GM15510 (cell line): ENCODE measurements around the gene AFAP1L1.

Experiments
- POLR2A ChIP-seq: IDR thresholded peaks from 3 replicates; pipeline ENCODE4 v1.6.1; 2011; ENCODE audit warnings: borderline replicate concordance; ENCODE audit not compliant: insufficient read length; ENCODE audit errors: extremely low read depth

Gene AFAP1L1

DNA sequence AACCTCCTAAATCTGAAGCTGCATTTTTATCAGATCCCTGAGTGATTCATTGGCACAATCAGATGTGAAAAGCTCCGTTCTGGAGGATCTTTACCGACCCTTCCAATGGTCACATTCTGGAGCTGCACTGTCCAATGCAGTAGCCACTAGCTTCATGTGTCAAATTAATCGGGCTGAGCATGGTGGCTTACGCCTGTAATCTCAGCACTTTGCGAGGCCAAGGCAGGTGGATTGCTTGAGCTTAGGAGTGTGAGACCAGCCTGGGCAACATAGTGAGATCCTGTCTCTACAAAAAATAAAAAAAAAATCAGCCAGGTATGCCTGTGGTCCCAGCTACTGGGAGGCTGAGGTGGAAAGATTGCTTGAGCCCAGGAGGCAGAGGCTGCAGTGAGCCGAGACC lies 103.8 kb downstream of the AFAP1L1 start:
- no peak for TF ChIP-seq POLR2A

DNA sequence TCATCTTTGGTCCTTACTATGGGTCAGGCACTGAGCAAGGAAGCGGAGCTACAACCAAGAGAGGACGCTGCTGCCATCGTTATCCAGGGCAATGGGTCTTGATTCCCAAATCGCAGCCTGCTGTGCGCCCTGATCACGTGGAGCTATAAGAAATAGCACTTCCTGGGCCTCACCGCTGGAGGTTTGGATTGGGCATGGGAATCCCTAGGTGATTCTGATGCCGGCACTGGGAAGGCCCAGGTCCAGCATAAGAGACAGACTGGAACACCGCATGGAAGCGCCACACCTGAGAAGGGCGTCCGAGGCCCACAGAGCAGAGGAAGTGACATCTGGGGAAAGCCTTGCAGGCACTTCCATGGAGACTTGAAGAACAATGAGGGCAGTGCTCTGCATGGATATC lies 104.4 kb downstream of the AFAP1L1 start:
- no peak for TF ChIP-seq POLR2A

DNA sequence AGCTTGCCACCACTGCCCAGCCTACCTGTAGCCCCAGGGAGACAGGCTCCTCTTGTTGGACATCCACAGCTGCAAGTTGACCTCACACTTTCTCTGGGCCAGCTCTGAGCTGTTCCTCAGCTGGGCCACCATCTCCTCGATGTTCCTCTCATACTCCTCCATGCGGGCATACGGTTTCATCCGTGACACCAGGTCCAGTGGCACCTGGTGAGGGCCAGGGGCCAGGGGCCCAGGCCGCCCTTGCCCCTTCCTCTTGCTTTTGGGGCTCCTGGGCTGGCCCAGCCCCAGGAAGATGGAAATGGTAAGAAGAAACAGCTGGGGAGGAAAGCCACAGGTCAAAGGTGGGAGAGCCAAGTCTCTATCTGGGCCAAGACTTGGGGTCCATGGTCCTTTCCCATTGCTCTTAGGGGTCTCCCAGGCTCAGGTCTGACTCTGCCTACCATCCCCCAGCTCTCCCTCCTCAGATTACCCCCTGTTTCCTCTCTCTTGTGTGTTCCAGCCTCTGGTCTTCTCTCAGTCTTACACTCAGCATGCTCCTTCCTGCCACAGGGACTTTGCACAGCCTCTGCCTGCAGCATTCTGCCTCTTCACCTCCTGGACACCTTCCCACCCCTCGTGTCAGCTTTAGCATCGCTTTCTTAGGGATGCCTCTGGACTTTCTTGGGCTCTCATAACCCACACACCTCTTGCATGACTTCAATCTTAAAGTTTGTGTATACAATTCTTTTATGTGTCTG lies 105.2 kb downstream of the AFAP1L1 start:
- TF ChIP-seq POLR2A: no peak

DNA sequence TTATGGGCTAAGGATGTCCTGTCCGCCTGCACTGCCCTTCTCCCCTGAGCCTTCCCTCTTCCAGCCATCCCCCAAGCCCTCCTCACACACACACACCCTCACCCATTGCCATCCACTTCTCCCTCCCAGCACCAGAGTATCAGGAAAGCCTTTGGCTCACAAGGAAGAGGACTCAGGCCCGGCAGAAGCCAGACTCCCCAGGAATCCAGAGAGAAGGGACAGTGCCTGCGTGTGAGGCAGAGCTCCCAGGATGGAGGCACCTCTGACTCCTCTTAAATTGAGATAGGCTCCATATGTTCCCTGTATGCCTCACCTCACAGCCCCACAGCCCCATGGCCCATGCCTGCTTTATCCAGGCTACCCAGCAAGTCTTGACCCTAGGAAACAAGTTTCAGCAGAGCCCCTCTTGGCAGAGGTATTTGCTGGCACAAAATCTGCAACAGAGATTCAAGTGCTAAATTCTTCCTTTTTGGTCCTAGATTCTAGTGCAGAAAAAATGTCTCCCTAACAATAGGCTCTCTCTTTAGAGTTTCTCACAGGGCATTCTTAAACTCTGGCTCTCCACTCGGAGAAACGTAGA lies 106.7 kb downstream of the AFAP1L1 start:
- no peak for TF ChIP-seq POLR2A

DNA sequence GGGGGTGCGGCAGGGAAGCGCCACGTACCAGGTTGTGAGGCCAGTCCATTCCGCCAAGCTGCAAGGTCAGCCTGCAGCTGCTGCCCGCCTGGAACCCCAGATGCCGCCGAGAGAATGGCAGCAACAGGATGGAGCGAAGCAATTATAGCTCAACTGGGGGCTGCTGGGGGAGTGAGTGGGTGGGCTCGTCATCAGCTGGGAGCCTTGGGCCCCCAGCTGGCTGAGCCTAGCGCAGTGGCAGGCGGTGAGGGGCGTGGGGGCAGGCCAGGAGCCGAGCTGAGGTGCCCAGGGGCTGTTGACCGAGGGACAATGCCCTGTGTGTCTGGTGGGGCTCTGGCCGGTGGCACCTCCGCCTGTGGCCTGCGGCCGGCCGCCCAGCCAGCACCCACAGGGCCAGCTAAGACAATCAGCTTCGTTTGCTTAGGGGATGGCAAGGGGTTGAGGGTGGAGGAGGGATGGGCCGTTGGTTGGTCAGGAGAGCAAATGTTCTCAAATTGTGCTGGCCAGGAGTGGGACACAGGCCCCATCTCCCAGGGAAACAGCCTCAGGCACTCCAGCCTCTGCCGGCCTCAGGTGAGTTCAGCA lies 107.6 kb downstream of the AFAP1L1 start, which contains the start of gene IL17B:
Gene IL17B, minus strand, starts transcription at position 116 of the 585 bp plus-strand sequence. Its CDS starts 67 bp downstream, at position 49.
- TF ChIP-seq POLR2A: no peak

DNA sequence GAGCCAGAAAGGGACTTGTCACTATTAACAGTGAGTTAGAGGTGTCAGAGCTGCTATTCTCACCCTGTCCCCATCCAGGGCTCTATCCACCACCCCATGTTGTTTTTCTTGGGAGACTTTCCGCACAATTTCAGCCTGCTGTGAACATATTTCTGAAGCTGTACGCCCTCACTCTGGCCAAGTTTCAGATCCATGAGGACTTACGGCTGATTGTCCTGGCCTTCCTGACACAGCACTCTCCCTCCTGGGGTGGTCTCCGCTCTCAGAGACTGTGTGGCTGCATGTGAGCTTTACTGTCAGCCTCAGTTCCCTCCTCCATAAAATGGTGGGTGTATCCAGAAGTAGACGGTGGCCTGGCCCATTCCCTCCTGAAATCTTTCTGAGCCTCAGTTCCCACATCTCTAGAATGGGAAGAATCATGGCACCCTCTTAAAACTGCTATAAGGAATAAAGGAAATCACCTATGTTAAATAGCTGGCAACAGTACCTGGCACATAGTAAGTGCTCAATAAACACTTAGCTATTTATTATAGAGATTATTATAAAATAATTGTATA lies 108.2 kb downstream of the AFAP1L1 start:
- no peak for TF ChIP-seq POLR2A

DNA sequence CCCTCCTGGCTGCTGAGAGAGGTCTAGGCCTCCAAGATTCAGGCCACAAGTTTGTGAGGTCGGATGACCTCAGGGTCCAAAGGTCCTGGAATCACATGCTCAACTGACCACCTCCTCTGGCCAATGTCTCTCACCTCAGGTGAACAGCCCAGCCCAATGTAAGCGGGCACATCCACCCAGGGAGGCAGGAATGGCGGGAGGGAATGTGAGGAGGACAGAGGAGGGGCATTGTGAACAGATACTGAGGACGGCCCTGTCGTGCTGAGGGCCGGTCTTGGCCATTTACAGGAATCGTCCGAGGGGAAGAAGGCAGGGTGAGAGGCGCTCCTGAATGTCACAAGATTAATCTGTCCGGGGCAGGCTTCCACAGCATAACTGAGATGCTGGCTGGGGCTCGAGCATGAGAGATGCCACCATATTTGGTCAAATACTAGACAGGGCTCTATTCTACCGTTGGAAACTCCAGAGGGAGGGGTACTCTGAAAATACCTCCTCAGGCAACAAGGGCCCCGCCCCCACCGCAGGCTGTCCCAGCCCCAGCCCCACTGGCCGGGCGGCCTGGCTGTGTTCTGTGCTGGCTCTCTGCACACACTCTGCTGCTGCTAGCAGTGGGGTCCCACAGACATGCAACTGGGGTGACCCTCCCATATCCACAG lies 108.9 kb downstream of the AFAP1L1 start:
- no peak for TF ChIP-seq POLR2A

DNA sequence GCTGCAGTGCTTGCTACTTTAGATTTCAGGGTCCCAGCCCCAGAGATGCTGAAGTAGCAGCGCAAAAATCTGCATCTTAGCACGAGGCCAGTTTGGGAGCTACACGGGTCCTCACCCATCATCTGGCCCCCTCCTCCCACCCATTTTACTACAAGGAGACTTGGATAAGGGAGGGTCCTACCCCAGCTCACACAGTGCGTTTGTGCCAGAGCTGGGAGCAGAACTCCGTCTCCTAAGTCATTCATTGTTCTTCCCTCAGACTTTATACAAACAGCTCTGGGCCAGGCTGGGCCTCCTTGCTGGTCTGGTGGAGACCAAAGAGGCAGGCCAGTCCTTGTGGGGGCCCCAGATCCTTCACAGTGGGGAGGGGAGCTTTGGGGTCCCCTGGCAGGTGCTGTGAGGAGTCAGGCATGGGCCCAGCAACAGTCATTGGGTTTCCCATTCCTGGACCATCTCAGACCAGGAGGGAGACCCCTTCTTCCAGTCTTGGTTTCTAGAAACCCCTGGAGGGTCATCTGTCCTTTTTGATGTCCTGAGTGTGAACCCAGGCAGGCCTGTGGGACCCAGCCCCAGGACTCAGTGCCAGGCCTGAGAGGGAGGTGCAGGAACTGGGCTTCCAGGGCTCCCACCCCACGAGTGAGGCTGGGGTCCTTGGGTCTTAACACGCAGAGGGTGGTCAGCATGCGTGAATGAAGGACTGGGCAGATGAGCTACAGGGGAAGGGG lies 109.8 kb downstream of the AFAP1L1 start:
- TF ChIP-seq POLR2A: no peak

DNA sequence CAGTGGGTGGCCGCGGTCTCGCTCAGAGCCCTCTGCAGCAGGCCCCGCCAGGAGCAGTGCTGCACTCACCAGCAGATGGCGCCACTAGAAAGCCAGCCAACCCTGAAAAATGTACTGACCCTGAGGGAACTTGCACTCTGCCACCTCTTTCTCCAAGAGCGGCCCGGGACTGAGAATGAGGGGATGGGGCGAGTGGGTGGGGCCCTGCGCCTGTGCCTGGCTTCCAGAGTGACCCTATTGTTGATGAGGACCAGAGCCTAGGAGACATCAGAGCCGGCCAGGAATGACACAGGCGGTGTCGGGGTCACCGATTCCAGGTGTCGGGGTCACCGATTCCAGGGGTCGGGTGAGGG lies 110.3 kb downstream of the AFAP1L1 start:
- no peak for TF ChIP-seq POLR2A

DNA sequence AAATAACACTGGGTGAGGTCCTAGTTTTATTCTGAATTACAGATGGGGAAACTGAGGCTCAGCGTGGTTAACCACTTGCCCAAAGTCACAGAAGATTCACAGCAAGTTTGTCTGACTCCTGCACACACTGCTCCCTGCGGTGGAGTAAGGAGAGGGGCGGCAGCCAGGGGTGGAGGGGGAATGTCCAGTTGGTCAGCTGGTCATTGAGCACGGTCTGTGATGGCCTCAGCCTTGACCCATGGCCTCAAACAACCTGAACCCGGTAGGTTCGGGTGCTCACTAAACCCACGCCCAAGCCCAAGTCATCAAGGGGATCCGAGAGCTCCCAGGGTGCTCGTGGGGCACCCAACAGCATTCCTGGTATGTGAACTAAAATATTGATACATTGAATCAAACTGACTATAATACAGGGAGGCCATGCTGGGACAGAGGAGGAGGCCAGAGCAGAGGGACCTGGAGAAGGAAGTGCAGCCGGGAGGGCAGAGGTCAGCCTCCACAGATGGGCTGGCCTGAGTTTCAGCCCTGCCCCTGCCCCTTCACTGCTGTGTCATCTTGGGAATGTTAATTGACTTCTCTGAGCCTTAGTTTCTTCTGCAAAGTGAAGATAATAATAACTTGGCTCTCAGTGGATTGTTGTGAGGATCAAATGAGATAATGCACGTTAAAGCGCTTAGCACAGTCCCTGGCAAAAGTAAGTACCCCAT lies 111.0 kb downstream of the AFAP1L1 start:
- TF ChIP-seq POLR2A: no peak

DNA sequence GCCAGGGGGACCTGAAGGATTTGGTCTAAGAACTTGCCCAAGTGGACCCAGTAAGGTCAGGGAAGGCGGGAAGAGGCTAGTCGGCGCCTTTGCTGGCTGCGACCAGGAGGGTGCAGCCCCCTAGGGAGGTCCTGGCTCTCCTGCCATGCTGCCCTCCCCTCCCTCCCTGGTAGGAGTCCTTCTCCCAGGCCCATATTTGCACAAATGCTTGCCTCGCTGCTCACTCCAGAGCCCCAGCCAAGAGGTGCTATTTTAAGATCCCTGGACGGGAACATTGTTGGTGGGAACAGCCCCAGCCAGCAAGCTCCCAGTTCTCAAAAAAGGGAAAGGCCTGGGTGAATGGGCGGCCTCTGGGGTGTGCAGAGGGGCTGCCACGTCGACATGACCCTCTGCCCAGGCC lies 111.7 kb downstream of the AFAP1L1 start:
- TF ChIP-seq POLR2A: no peak

DNA sequence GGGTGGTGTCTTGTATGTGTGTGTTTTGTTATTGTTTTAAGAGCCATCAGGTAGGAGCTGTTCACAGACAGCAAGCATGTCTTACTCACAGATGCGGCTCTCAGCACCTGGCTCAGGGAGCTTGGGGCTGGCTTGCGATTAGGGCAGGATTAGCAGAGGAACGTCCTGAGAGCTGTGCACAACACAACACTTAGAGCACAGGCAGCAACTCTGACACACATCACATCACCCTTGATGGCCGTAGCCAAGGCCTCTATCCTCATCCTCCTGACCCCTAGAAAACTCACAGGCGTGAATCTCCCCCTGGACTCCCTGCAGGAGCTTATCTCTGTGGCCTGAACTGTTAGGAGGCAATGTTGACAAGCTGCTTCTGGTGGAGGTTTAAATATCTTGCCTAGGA lies 114.5 kb downstream of the AFAP1L1 start:
- TF ChIP-seq POLR2A: no peak

DNA sequence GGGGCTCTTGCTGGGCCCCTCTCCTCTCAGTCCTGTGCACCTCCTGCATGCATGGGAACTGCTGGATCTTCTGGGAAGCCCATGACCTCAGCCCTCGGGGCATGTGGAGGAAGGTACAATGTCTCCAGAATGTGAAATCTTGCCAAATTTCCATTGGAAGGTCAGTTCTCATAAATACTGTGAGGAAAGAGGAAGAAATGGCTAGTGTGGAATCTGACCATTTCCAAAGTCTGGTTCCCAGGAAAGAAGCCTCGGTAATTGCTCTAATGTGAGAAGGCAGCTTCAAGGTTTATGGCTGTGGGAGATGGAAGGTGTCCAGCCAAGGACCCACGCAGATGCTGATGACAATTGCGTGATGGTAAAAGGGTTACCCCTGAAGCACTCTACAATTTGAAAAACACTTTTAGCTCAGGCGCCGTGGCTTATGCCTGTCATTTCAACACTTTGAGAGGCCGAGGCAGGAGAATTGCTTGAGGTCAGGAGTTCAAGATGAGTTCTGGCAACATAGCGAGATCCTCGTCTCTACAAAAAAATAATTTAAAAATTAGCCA lies 115.5 kb downstream of the AFAP1L1 start:
- no peak for TF ChIP-seq POLR2A

DNA sequence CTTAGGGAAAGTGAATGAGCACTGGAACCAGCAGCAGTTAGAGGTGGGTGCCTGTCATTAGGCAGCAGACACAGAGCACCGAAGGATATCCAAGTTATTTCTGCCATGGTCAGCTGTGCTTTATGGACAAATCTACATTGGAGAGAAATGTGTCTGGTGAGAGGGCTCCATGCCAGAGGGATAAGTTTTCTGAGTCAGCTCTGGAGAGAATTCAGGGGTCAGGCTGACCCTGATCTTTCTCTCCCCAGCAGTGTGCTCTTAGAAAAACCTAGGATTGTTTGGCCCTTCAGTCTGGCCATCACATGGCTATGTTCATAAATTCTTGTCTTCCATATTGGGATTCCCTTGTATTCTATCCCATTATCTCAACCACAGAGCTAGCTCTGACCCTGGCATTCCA lies 116.3 kb downstream of the AFAP1L1 start:
- TF ChIP-seq POLR2A: no peak

DNA sequence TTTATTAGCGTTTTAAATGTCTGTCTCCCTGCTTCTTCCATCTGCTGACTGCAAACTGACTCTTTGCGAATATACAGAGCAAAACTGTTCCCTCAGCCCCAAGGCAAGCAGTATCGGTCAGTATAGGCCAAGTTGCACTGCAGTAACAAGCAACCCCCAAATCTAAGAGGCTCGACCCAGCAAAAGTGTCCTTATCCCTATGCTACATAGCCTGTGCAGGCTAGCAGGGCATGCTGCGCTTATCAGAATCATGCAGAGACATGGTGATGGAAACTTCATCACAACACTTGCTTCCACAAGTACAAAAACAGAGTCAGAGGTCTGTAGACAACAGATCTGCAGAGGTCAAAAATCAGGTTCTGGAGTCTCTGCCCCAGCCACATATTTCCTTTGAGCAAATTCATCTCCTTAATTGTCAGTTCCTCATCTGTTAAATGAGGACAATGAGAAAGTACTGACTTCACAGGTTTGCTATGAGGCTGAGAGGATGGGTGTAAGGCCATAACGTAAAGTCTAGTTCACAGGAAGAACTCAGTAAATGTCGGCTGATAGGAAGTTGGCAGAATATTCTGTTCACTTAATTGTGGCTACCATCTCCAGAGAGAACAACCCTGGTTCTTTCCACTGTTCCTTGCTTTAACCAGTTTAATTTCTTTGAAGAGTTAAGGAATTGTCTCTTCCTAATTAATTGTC lies 117.0 kb downstream of the AFAP1L1 start:
- no peak for TF ChIP-seq POLR2A
